GM18870 (cell line): ENCODE data around the gene DPAGT1.
"Not testable (repeated sequence)": the region's sequence is repeated elsewhere in the genome, so short reads cannot be mapped to it uniquely, and the experiment has no call there.

ENCODE experiments used
- ATAC-seq: cut with Tn5 transposase; IDR thresholded peaks from one replicate; pipeline ENCODE4 v1.9.1; 2021; ENCODE audit warnings: moderate library complexity; ENCODE audit not compliant: unreplicated experiment

Gene DPAGT1

DNA sequence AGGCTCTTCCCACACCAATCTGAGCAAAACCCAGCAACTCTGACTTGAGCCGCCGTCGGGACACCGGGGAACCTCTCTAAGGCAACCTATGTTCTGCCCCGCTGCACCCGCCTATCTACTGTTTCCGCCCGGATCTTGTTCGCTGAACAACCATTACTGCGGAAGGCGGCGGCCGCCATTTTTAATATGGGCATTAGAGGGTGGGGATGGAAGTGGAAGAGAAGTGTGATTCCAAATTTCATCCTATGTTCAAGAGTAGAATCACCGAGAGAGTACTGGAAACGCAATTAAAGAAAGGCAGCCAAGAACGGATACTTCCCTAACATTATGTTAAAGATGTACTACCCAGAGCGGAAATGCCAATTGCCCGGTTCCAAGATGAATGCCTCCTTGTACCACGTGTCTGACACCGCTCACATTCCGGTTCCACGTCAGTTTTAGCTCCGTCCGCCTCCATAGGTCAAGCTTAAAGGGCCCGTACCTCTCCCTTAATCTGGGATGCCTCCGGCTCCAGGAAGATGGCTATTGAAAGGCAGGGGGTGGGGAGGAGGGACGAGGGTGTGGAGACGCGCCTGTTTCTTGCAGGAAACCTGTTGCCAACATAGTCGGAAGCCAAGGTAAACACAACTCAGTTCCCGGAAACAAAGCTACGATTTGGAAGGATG, at the start of gene DPAGT1:
TSS of gene DPAGT1 (minus strand) at position 95 of the 665 bp plus-strand sequence. CDS start 198 bp downstream, outside the sequence.
- peak; percentile 76 for ATAC-seq

DNA sequence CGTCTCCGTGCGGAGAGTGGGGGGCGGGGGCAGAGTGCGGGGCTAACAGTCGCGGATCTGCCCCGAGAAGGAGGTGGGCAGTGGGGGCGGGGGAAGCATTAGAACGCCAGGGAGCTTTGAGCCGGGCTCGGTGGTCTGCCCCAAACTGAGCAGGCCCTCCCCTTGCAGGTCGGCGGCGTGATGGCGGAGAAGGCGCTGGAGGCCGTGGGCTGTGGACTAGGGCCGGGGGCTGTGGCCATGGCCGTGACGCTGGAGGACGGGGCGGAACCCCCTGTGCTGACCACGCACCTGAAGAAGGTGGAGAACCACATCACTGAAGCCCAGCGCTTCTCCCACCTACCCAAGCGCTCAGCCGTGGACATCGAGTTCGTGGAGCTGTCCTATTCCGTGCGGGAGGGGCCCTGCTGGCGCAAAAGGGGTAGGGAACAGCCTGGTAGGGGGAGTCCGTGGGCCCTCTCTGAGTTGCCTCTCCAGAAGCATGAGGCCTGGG, 48.2 kb upstream of the DPAGT1 start:
- ATAC-seq, result no peak

- ATAC-seq, result no peak
Measured at GRCh38 chr11:119149018-119149785, 47.5 kb upstream of the DPAGT1 start, which contains the start of gene ABCG4. Gene ABCG4, plus strand, starts transcription at chr11:119149052. Its CDS starts 914 bp downstream, at chr11:119149966.

GRCh38 chr11:119148720-119149017, 47.0 kb upstream of the DPAGT1 start:
- ATAC-seq, result no peak

DNA sequence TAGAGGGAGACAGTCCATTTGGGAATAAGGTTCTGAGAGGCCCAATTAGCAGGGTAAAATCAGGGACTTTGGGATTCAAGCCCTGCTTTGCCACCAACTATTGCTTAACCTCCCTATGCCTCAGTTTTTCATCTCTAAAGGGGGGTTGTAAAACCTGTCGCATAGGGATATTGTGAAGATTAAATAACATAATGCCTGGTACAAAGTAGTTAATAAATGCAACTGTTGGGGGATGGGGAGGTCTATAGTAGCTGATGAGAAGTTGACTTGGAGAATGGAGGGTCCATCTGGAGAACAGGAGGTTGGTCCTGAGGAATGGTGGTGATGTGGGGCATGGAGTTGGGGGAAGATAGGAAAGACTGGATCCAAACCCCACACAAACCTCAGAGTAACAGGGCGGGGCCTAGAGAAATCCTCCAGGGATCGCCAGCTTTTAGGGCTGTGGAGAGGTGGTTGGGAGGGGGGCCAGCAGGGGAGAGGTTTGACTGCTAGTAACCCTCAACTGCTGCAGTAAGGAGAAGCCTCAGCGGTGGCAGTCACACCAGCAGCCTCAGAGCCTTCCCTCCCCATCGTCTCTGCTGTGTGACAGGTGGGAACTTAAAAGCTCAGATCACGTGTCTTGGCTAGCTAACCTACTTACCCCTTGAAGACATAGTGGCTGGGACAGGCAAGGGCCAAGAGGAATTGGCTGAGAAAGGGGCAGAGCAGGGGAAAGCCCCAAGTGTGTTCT, 46.1 kb upstream of the DPAGT1 start:
- no peak for ATAC-seq

DNA sequence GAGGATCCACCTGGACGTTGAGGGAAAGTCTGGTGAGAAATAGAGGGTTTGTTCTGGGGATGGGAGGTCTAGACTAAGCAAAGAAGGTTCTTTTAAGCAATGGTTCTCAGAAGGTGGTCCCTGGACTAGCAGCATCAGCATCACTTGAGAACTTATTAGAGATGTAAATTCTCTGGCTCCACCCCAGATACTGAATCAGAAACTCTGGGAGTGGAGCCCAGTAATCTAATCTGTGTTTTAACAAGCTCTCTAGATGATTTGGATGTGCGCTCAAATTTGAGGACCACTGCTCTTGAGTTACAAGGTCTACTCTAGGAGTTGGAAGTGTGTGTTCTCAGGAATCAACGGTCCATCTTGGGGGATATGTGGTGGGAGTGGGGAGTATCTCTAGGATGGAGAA, 43.9 kb upstream of the DPAGT1 start:
- ATAC-seq, result no peak

DNA sequence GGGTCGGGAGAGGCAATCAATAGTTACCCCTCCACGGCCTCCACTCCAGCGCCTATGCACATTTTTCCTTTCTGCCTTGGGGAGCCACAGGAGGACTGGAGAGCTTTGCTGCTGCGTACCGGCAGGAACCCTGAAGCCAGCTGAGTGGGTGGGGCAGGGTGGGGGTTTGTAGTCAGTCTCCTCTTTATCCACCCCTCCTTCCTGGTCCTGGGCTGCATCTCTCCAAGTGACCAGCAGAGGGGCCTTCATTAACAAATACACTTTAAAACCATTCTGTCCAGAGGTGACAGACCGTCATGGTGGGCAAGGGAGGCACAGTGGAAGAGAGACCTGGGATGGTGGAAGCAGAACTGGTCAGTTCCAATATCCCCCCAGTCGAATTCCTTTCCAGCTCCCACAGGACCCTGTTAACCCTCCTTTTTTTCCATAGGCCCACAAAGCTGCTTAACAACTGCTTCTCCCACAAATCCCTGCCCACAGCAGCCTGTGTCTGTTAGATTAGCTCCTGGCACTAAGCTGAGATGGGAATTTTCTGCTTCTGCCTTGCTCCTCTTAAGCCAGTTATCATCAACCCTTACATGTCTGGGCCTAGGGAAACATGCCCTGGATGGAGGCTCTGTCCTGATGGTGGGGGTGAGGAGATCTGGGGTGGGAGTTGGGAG, 43.3 kb upstream of the DPAGT1 start:
- no peak for ATAC-seq

DNA sequence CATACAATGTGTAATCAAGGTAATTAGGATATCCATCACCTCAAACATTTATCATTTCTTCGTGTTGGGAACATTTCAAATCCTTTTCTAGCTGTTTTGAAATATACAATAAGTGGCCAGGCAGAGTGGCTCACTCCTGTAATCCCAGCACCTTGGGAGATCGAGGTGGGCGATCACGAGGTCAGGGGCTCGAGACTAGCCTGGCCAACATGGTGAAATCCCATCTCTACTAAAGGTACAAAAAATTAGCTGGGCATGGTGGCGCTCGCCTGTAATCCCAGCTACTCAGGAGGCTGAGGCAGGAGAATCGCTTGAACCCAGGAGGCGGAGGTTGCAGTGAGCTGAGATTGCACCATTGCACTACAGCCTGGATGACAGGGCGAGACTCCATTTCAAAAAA, 37.6 kb upstream of the DPAGT1 start:
- ATAC-seq, result not testable (repeated sequence)

GRCh38 chr11:119134389-119134978, 32.8 kb upstream of the DPAGT1 start:
- no peak for ATAC-seq

- ATAC-seq, result no peak
Measured at GRCh38 chr11:119130662-119131061, 29.0 kb upstream of the DPAGT1 start.

GRCh38 chr11:119126675-119127268, 25.1 kb upstream of the DPAGT1 start:
- no peak for ATAC-seq

- no peak for ATAC-seq
Measured at GRCh38 chr11:119125821-119126220, 24.2 kb upstream of the DPAGT1 start.

DNA sequence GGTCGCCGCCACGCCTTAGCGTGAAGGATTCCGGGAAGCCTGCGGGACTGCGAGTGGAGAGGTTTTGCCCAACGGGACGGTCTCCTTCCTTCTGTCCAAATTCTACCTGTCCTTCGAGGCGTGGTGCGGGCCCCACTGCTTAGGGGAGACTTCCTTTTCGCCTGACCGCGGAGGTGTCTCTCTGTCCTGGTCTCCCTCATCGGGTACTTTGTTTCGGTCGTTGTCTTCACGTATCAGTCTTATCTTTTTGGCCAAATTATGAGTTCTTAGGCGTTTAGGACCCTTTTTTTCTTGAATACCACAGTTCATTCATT, 20.1 kb upstream of the DPAGT1 start:
- ATAC-seq, result no peak

- peak; percentile 79 for ATAC-seq
Measured at GRCh38 chr11:119121008-119121810, 19.6 kb upstream of the DPAGT1 start, which contains the start of gene HINFP. Gene HINFP, plus strand, starts transcription at chr11:119121580. Its CDS starts 5,365 bp downstream, at chr11:119126945.

GRCh38 chr11:119120639-119121007, 19.0 kb upstream of the DPAGT1 start:
- ATAC-seq, result no peak

- ATAC-seq, result no peak
Measured at GRCh38 chr11:119118946-119119345, 17.3 kb upstream of the DPAGT1 start.

GRCh38 chr11:119118227-119118626, 16.6 kb upstream of the DPAGT1 start:
- no peak for ATAC-seq

DNA sequence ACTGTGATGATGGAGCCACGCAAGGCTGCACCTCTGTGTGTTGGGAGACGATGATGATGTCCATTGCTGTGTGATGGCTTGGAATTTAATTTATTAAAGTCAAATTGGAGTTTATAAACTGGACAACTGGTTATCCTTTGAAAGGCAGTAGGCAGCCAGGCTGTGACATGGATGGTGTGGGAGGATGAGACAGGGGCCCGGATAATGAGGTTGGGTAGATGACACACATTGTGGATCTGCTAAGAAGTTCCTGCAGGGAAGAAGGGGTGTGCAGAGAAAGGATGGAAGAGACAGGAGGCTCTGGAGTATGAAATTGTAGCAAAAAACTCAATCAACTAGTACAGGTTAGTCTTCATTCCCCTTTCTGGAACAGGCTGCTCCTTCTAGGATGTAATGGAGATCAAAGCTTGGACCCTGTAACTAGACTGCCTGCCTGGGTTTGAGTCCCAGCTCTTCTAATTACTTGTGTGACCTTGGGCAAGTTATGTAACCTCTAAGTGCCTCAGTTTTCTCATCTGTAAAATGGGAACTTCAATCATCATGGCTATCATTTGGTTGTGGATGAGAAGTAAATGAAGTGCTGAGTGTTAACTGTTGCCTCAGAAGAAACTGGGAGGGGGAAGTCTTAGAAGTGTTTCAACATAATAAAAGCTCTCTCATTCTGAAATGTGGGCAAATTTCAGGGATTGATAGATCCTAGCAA, 15.5 kb upstream of the DPAGT1 start:
- no peak for ATAC-seq

- ATAC-seq, result no peak
Measured at GRCh38 chr11:119116601-119117000, 14.9 kb upstream of the DPAGT1 start.
